Measurements from ENCODE around the gene KIF24. TPM values are rescaled to one million over a fixed set of nuclear protein-coding genes. Genes with fewer than 3 reads are reported as not detected.

The KIF24 gene
- total and polyA plus RNA-seq, 2 of the 8 experiments (the other 6 are each of a cell fraction or from before 2014, with no cell fraction given), result 2.7 to 3.9 TPM

DNA sequence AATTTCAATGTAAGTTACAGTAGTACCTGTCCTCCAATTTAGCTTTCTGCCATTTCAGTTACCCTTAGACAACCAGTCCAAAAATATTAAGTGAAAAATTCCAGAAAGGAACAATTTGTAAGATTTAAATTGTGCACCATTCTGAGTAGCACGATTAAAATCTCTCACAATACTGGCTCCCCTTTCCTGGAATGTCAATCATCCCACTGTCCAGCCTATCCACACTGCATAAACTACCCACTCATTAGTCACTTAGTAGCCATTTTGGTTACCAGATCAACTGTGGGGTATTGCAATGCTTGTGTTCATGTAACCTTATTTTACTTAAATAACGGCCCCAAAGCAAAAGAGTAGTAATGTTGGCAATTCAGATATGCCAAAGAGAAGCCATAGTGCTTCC, 11.6 kb downstream of the KIF24 start:
- Histone ChIP-seq H3K23me2 (ENCODE audit: low read depth, low read length) (no peaks in the 10 kb centered on the region), H4K8ac (ENCODE audit: extremely low read depth, insufficient read depth, low read length) (no peak overlapping the region), H2AK5ac (ENCODE audit: low read depth, low read length) (no peak overlapping the region), H3K56ac (replicated peaks; ENCODE audit: insufficient read length, low read depth, low read length) (no peak overlapping the region), H2BK120ac (replicated peaks; ENCODE audit: low read depth, low read length) (no peak overlapping the region), H3K36me3 (ENCODE audit: control insufficient read depth in 2 of 4, insufficient read depth in 4 of 4, low read length in 3 of 4) (no peaks in the 10 kb centered on the region), H4K5ac (ENCODE audit: insufficient read length, low read depth, low read length) (no peak overlapping the region), H3K9me3 (ENCODE audit: insufficient read depth in 2 of 2, low read depth in 1 of 2, low read length in 1 of 2) (no peaks in the 10 kb centered on the region), H2BK12ac (ENCODE audit: low read depth, low read length) (no peak overlapping the region), H3K9ac (replicated peaks in 1 of 4; ENCODE audit: extremely low read depth in 1 of 4, low read depth in 3 of 4, low read length in 3 of 4) (no peak overlapping the region), H2BK5ac (ENCODE audit: low read depth, low read length) (no peak overlapping the region), H3K4me3 (ENCODE audit: extremely low read depth in 1 of 4, insufficient read depth in 2 of 4, low read depth in 3 of 4, low read length in 4 of 4) (no peak overlapping the region), H3K14ac (ENCODE audit: insufficient read length) (no peak overlapping the region), H3K18ac (ENCODE audit: extremely low read depth, low read length) (no peak overlapping the region), H3K23ac (ENCODE audit: insufficient read length) (no peak overlapping the region), H2BK20ac (ENCODE audit: low read length) (no peak overlapping the region), H3K4ac (replicated peaks; ENCODE audit: insufficient read length, low read depth, low read length) (no peak overlapping the region), H3K27ac (ENCODE audit: low read depth, low read length) (no peak overlapping the region), H2BK15ac (ENCODE audit: low read length) (no peak overlapping the region), H3K4me1 (replicated peaks in 1 of 4; ENCODE audit: control insufficient read depth in 3 of 4, insufficient read depth in 4 of 4, low read length in 3 of 4) (no peaks in the 10 kb centered on the region), H4K91ac (replicated peaks; ENCODE audit: insufficient read length, low read length) (no peak overlapping the region), H2AFZ (ENCODE audit: low read length) (no peak overlapping the region), H3K27me3 (replicated peaks in 1 of 4; ENCODE audit: control insufficient read depth in 3 of 4, extremely low read depth in 1 of 4, insufficient read depth in 3 of 4, low read length in 3 of 4) (no peaks in the 10 kb centered on the region), H3K79me2 (ENCODE audit: control insufficient read depth in 1 of 2, insufficient read depth in 2 of 2, low read length in 2 of 2) (no peaks in the 10 kb centered on the region), H3K4me2 (ENCODE audit: insufficient read depth in 1 of 2, low read depth in 2 of 2, low read length in 2 of 2) (no peak overlapping the region), H3K79me1 (ENCODE audit: low read depth, low read length) (no peaks in the 10 kb centered on the region), H4K20me1 (replicated peaks in 1 of 2; ENCODE audit: control insufficient read depth in 1 of 2, insufficient read depth in 2 of 2, low read length in 2 of 2) (no peaks in the 10 kb centered on the region)
- FAIRE-seq, result no peak
- ChIA-PET POLR2A (ENCODE audit: partially characterized antibody) (interaction anchor here (0.6 kb wide), 2 partner anchors 27 to 269 kb away, joined by 3 read pairs; no protein-coding TSS in a partner anchor), CTCF (ENCODE audit: partially characterized antibody) (interaction anchor here (0.5 to 1.0 kb wide), 3 partner anchors 62 to 137 kb away, joined by 3 to 7 read pairs (median 3); no protein-coding TSS in a partner anchor)
- no peak for DNase-seq (ENCODE audit: low read depth in 1 of 2, low spot score in 2 of 2)
- WGBS, 2 experiments (ENCODE audit: extremely low coverage in 1 of 2, insufficient coverage in 1 of 2, insufficient read length in 1 of 2, insufficient replicate concordance in 2 of 2, low coverage in 1 of 2, low lambda C conversion rate in 2 of 2, missing lambda C conversion rate in 1 of 2), result 88% methylated on average over 2 of the region's 2 CpGs; no CpG with 5 or more reads in 1 of the 2 experiments
- TF ChIP-seq, protein P1, sequence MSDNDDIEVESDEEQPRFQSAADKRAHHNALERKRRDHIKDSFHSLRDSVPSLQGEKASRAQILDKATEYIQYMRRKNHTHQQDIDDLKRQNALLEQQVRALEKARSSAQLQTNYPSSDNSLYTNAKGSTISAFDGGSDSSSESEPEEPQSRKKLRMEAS (IDR thresholded peaks at IDR 0.05), result no peak
- no peak for TF ChIP-seq SAP30 (IDR thresholded peaks at IDR 0.05; ENCODE audit: insufficient read depth, insufficient replicate concordance, low read length)
- no peak for TF ChIP-seq SIX5 (IDR thresholded peaks at IDR 0.05; ENCODE audit: low read depth, low read length)
- TF ChIP-seq, protein P2, sequence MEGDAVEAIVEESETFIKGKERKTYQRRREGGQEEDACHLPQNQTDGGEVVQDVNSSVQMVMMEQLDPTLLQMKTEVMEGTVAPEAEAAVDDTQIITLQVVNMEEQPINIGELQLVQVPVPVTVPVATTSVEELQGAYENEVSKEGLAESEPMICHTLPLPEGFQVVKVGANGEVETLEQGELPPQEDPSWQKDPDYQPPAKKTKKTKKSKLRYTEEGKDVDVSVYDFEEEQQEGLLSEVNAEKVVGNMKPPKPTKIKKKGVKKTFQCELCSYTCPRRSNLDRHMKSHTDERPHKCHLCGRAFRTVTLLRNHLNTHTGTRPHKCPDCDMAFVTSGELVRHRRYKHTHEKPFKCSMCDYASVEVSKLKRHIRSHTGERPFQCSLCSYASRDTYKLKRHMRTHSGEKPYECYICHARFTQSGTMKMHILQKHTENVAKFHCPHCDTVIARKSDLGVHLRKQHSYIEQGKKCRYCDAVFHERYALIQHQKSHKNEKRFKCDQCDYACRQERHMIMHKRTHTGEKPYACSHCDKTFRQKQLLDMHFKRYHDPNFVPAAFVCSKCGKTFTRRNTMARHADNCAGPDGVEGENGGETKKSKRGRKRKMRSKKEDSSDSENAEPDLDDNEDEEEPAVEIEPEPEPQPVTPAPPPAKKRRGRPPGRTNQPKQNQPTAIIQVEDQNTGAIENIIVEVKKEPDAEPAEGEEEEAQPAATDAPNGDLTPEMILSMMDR (IDR thresholded peaks at IDR 0.05; ENCODE audit: control extremely low read depth in 1 of 3, insufficient read depth in 1 of 3, low read depth in 1 of 3, low read length in 3 of 3), result no peak
- no peak for TF ChIP-seq ZNF274 (IDR thresholded peaks at IDR 0.05; ENCODE audit: borderline replicate concordance, extremely low read depth, low read length)
- TF ChIP-seq SP4 (IDR thresholded peaks at IDR 0.05; ENCODE audit: low read length), result no peak
- TF ChIP-seq SP2 (IDR thresholded peaks at IDR 0.05; ENCODE audit: low read length), result no peak
- no peak for TF ChIP-seq SIRT6 (IDR thresholded peaks at IDR 0.05; ENCODE audit: low read length)
- no peak for TF ChIP-seq YY1 (IDR thresholded peaks at IDR 0.05; ENCODE audit: low read depth, low read length)
- no peak for TF ChIP-seq GABPA (IDR thresholded peaks at IDR 0.05; ENCODE audit: borderline replicate concordance, insufficient read depth, low read length)
- no peak for TF ChIP-seq TEAD4 (IDR thresholded peaks at IDR 0.05; ENCODE audit: low read depth, low read length)
- no peak for TF ChIP-seq SP1 (IDR thresholded peaks at IDR 0.05; ENCODE audit: low read depth, low read length)
- no peak for TF ChIP-seq JUN (IDR thresholded peaks at IDR 0.05; ENCODE audit: low read depth, low read length)

Measured in H1 (cell line).